HepG2 (cell line): ENCODE data around the gene SPA17. TPM values are rescaled to one million over a fixed set of nuclear protein-coding genes. Genes with fewer than 3 reads are reported as not detected.

Source experiments
- ATAC-seq: fragments of 200-7000 bp; cut with Tn5 transposase; 3 replicates; pipeline ENCODE4 v1.9.1; 2020; ENCODE audit warnings: mild to moderate bottlenecking, moderate library complexity
- BruUV-seq: library from RNA; stranded (reverse); fragments of 400-500 nt; replicated peaks from 2 replicates; lab custom pipeline; 2021; lab: Mats Ljungman, UMichigan
- CTCF ChIA-PET: fragments of 300-600 bp; formaldehyde crosslinking; extraction: SDS; loops from one replicate; lab custom pipeline; 2021; ENCODE audit warnings: low total read pairs, inconsistent platforms, low intra/inter-chr PET ratio; lab: Yijun Ruan, JAX
- POLR2A ChIA-PET: fragments of 350-600 bp; sonication (Branson Sonifier 250); formaldehyde crosslinking; loops from one replicate; lab custom pipeline; 2020; ENCODE audit warnings: antibody characterized with exemption, inconsistent platforms; lab: Yijun Ruan, JAX
- DNase-seq: peaks from one replicate; pipeline ENCODE4 v3.0.0-alpha.2; 2015; ENCODE audit warnings: low spot score
- FAIRE-seq: peaks from 3 replicates; lab custom pipeline; 2011; peaks lifted over from hg19 to GRCh38; lab: Jason Lieb, UNC
- H2AFZ ChIP-seq: one replicate; pipeline ENCODE4 v1.6.1; 2011; ENCODE audit warnings: low read length, inconsistent platforms
- H3K27ac ChIP-seq: fragments of 300-600 bp; 3 replicates; pipeline ENCODE4 v1.8.0; 2011; ENCODE audit warnings: mixed run types, mild to moderate bottlenecking, mixed read lengths, low read length, inconsistent platforms; ENCODE audit not compliant: insufficient read depth; ENCODE audit errors: extremely low read length
- H3K27me3 ChIP-seq, 2 experiments: fragments of 200-600 bp in 1 of 2; 2 replicates in 1 of 2; 3 replicates in 1 of 2; pipeline versions ENCODE4 v1.6.0 to v1.8.0; 2011; ENCODE audit warnings: low read length in 2 of 2, mild to moderate bottlenecking in 2 of 2, moderate library complexity in 2 of 2, inconsistent platforms in 1 of 2; ENCODE audit not compliant: insufficient read depth in 2 of 2, control insufficient read depth in 1 of 2
- H3K36me3 ChIP-seq, 2 experiments: fragments of 200-600 bp in 1 of 2; replicated peaks in 1 of 2; 2 replicates in 1 of 2; 3 replicates in 1 of 2; pipeline versions ENCODE4 v1.5.1 to v1.8.0; 2011; ENCODE audit warnings: low read length in 2 of 2, inconsistent platforms in 1 of 2; ENCODE audit not compliant: insufficient read depth in 2 of 2, control insufficient read depth in 1 of 2
- H3K4me1 ChIP-seq: 2 replicates; pipeline ENCODE4 v1.5.1; 2012; ENCODE audit warnings: low read length, inconsistent platforms; ENCODE audit not compliant: insufficient read depth
- H3K4me2 ChIP-seq: 2 replicates; pipeline ENCODE4 v1.6.0; 2011; ENCODE audit warnings: low read depth, low read length, inconsistent platforms
- H3K4me3 ChIP-seq, 3 experiments: fragments of 200-600 bp in 1 of 3; sonication (generic), shearing (Covaris generic) in 1 of 3; replicated peaks in 1 of 3; 2 replicates each; pipeline ENCODE4 v1.5.1; 2011 to 2016; ENCODE audit warnings: low read length in 3 of 3, inconsistent platforms in 2 of 3, low read depth in 2 of 3, mild to moderate bottlenecking in 2 of 3, control low read depth in 1 of 3, mixed read lengths in 1 of 3; ENCODE audit not compliant: insufficient read depth in 1 of 3
- H3K79me2 ChIP-seq: one replicate; pipeline ENCODE4 v1.6.1; 2011; ENCODE audit warnings: low read length, inconsistent platforms; ENCODE audit not compliant: insufficient read depth
- H3K9ac ChIP-seq: 2 replicates; pipeline ENCODE4 v1.6.0; 2011; ENCODE audit warnings: mild to moderate bottlenecking, low read depth, low read length, inconsistent platforms; ENCODE audit not compliant: insufficient read depth
- H3K9me3 ChIP-seq: 2 replicates; pipeline ENCODE4 v1.5.1; 2012; ENCODE audit warnings: mild to moderate bottlenecking, low read length
- H4K20me1 ChIP-seq: 2 replicates; pipeline ENCODE4 v1.6.0; 2011; ENCODE audit warnings: inconsistent platforms, mild to moderate bottlenecking, low read length, moderate library complexity; ENCODE audit not compliant: insufficient read depth
- CBX5 ChIP-seq: sonication (generic); formaldehyde crosslinking; IDR thresholded peaks from 2 replicates; pipeline ENCODE4 v1.4.0; 2020; ENCODE audit warnings: missing genetic modification reagents, borderline replicate concordance
- HES4 ChIP-seq: sonication (generic); formaldehyde crosslinking; IDR thresholded peaks from 2 replicates; pipeline ENCODE4 v1.9.0; 2021; ENCODE audit warnings: mild to moderate bottlenecking, missing genetic modification reagents, borderline replicate concordance
- IKZF4 ChIP-seq: sonication (generic); formaldehyde crosslinking; IDR thresholded peaks from 2 replicates; pipeline ENCODE4 v1.5.1; 2020; ENCODE audit warnings: borderline replicate concordance, mild to moderate bottlenecking, low read depth, missing genetic modification reagents; ENCODE audit errors: not compliant biosample characterization
- MTF2 ChIP-seq: sonication (generic); formaldehyde crosslinking; IDR thresholded peaks from 2 replicates; pipeline ENCODE4 v1.5.0; 2020; ENCODE audit warnings: missing genetic modification reagents, borderline replicate concordance
- RBFOX2 ChIP-seq: fragments of 200-400 bp; formaldehyde crosslinking; IDR thresholded peaks from 2 replicates; pipeline ENCODE4 v1.6.1; 2017; ENCODE audit warnings: low read depth, mild to moderate bottlenecking, low read length
- SETDB1 ChIP-seq: sonication (generic); formaldehyde crosslinking; IDR thresholded peaks from 2 replicates; pipeline ENCODE4 v1.5.1; 2020; ENCODE audit warnings: missing genetic modification reagents, mild to moderate bottlenecking, borderline replicate concordance
- SNRNP70 ChIP-seq: fragments of 200-400 bp; formaldehyde crosslinking; IDR thresholded peaks from 2 replicates; pipeline ENCODE4 v1.6.1; 2017; ENCODE audit warnings: mild to moderate bottlenecking, low read depth, low read length, moderate library complexity
- TBX3 ChIP-seq: fragments of 450-650 bp; IDR thresholded peaks from 2 replicates; pipeline ENCODE4 v1.6.1; 2017; ENCODE audit warnings: antibody characterized with exemption, mild to moderate bottlenecking, inconsistent platforms, borderline replicate concordance
- ZFYVE20 ChIP-seq: sonication (generic); formaldehyde crosslinking; IDR thresholded peaks from 2 replicates; pipeline ENCODE4 v1.8.0; 2023; ENCODE audit warnings: low read depth, mild to moderate bottlenecking, moderate library complexity, missing genetic modification reagents, borderline replicate concordance
- ZNF235 ChIP-seq: sonication (generic); formaldehyde crosslinking; IDR thresholded peaks from 2 replicates; pipeline ENCODE4 v1.8.1; 2023; ENCODE audit warnings: mild to moderate bottlenecking, missing genetic modification reagents, borderline replicate concordance
- ZNF331 ChIP-seq: sonication (generic); formaldehyde crosslinking; IDR thresholded peaks from 2 replicates; pipeline ENCODE4 v1.4.0; 2020; ENCODE audit warnings: missing genetic modification reagents
- ZZZ3 ChIP-seq: sonication (generic); formaldehyde crosslinking; IDR thresholded peaks from 2 replicates; pipeline ENCODE4 v1.4.0; 2020; ENCODE audit warnings: missing genetic modification reagents, mild to moderate bottlenecking, borderline replicate concordance
- WGBS: methylation state at CpG from one replicate; pipeline ENCODE4 v1.1.6; 2017; ENCODE audit warnings: low lambda C conversion rate; 5-methylcytosine and 5-hydroxymethylcytosine counted together
- in situ Hi-C: cut with HindIII; loops from 2 replicates; pipeline ENCODE4 v1.10.0; 2017; ENCODE audit warnings: low pct_unique_long_range_greater_than_20kb; ENCODE audit not compliant: extremely low pct_ligation_motif_present
- intact Hi-C: fragments of 100-400 bp; cut with micrococcal nuclease; formaldehyde crosslinking; loops from one replicate; pipeline ENCODE4 v1.10.0; 2022; ENCODE audit not compliant: unreplicated experiment
- polyA plus RNA-seq, 8 experiments: library from polyadenylated mRNA; depleted of rRNA in 3 of 8; stranded (reverse) in 7 of 8; unstranded in 1 of 8; fragments of >200 nt; fragmentation: Illumina TruSeq in 4 of 8; extraction: Trizol in 4 of 8; gene quantifications; 2 replicates each; pipeline versions ENCODE4 v1.2.1 to v1.2.3, GENCODE V29; 2011 to 2016; ENCODE audit warnings: low read depth in 4 of 8, missing spikeins in 1 of 8, mixed read lengths in 1 of 8; ENCODE audit not compliant: insufficient read depth in 1 of 8
- total RNA-seq, 5 experiments: library from RNA; depleted of rRNA; stranded (reverse); fragments of >200 nt; fragmentation: Illumina TruSeq; extraction: Trizol; gene quantifications; 2 replicates each; pipeline ENCODE4 v1.2.3, GENCODE V29; 2016; ENCODE audit warnings: low read depth in 1 of 5
- TF ChIP-seq, protein P1 (sequence below): sonication (generic); formaldehyde crosslinking; conservative IDR thresholded peaks from 2 replicates; pipeline ENCODE4 v1.8.1; 2023; ENCODE audit warnings: missing genetic modification reagents

The SPA17 gene
- total and polyA plus RNA-seq, 2 of the 13 experiments (the other 11 are each of a cell fraction or from before 2014, with no cell fraction given): 4.4 to 8.4 TPM

DNA sequence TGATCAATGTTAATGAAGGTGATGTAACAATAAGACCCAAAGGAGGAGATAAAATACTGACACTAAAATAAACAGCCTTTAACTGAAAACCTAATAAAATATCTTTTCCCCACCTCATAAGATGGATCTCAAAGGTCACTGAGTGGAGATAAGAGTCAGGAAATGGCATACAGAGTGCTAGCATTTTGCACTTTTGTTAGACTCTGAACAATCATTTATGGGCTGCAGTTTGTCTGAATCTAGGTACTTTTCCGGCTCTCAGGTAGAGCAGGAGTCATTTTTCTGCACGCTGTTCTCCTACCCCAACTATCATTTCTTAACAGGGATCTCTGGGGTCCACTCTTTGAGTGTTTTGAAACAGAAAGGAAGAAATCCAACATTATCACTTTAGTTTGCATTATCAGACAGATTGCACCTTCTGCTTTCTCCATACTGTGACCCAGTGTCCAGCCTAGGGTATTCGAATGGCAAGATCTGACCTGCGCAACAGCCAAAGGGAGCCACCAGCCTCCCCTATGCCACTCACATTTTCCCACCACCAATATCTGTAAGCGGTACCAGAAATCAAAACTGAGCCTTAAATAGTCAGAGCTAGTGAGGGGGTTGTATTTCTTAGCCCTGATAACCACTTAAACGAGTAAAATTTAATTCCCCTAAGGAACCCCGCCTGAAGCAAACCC lies 1.0 kb upstream of the SPA17 start:
- BruUV-seq: no TSS peak
- Histone ChIP-seq H2AFZ (no peak overlapping the region), H4K20me1 (no peaks in the 10 kb centered on the region), H3K4me3 (peak overlapping the region; percentile 73 to 99 (median 99))
- ChIA-PET CTCF (interaction anchor here (1.3 to 5.7 kb wide), 2 partner anchors 91 to 165 kb away, joined by 4 to 45 read pairs; no protein-coding TSS in a partner anchor), POLR2A (interaction anchor here (1.0 to 1.9 kb wide), 9 partner anchors 50 to 204 kb away, joined by 3 to 26 read pairs (median 7); partner anchors contain the start of genes MSANTD2, TBRG1 and VSIG2)
- intact Hi-C loops: loop anchor here (1.0 to 2.0 kb wide), 2 partner anchors 74 to 91 kb away; no protein-coding TSS in a partner anchor
- WGBS: 13% methylated on average over 7 of the region's 7 CpGs
- TF ChIP-seq MTF2 (CRISPR knock-in tag) (0 out of 2 replicates have a peak, but pooled peaks have one; percentile 1), SNRNP70 (no peak), RBFOX2 (peak; percentile 20; the same call in 1 of the 2 replicates)
- TF ChIP-seq, all 625 proteins: peak for 2
- FAIRE-seq (no peak), DNase-seq (no peak), ATAC-seq (peak; percentile 62)
- H3K27me3 ChIP-seq: no peaks in the 10 kb centered on the region; a peak in 1 of 5 replicates
- peak overlapping the region; percentile 95 for H3K4me2 ChIP-seq
- in situ Hi-C loops: loop anchor here (5.0 to 10.0 kb wide), 3 partner anchors 90 to 192 kb away; partner anchors contain the start of genes ESAM and ROBO3
- peaks cover 19% of the 10 kb centered on the region for H3K4me1 ChIP-seq
- H3K79me2 ChIP-seq: no peaks in the 10 kb centered on the region
- no peaks in the 10 kb centered on the region for H3K36me3 ChIP-seq
- H3K27ac ChIP-seq: peak overlapping the region; percentile 74
- peak overlapping the region; percentile 91 for H3K9ac ChIP-seq
- no peaks in the 10 kb centered on the region for H3K9me3 ChIP-seq

DNA sequence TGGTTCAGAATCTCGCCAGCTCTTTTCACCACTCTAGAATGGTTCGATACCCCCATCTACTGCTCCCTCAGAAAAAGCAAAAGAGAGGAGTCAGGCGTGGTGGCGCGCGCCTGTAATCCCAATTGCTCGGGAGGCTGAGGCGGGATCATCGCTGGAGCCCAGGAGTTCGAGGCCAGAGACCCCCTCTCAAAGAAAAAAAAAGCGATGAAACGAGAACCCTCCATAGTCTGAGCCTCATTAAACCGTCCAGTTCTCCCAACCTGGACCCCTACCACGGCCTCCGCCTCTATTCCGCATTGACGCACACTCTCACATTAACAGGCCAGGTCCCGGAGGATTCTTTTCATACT lies 439 bp downstream of the SPA17 start:
- POLR2A ChIA-PET: interaction anchor here (0.7 to 1.9 kb wide), 9 partner anchors 51 to 437 kb away, joined by 3 to 26 read pairs (median 7); partner anchors contain the start of genes MSANTD2, TBRG1, TMEM218 and VSIG2
- H3K79me2 ChIP-seq: no peaks in the 10 kb centered on the region
- H3K27ac ChIP-seq: peak overlapping the region; percentile 74
- no peak for ATAC-seq
- H2AFZ ChIP-seq: peak overlapping the region; percentile 32
- peaks cover 19% of the 10 kb centered on the region for H3K4me1 ChIP-seq
- H3K36me3 ChIP-seq: no peaks in the 10 kb centered on the region
- no TSS peak for BruUV-seq
- TF ChIP-seq IKZF4 (CRISPR knock-in tag) (no peak), ZFYVE20 (CRISPR knock-in tag) (no peak), ZNF235 (CRISPR knock-in tag) (no peak), HES4 (no peak), ZZZ3 (CRISPR knock-in tag) (no peak), SETDB1 (CRISPR knock-in tag) (no peak), CBX5 (CRISPR knock-in tag) (no peak), ZNF331 (CRISPR knock-in tag) (no peak), TBX3 (no peak)
- TF ChIP-seq, protein P1, sequence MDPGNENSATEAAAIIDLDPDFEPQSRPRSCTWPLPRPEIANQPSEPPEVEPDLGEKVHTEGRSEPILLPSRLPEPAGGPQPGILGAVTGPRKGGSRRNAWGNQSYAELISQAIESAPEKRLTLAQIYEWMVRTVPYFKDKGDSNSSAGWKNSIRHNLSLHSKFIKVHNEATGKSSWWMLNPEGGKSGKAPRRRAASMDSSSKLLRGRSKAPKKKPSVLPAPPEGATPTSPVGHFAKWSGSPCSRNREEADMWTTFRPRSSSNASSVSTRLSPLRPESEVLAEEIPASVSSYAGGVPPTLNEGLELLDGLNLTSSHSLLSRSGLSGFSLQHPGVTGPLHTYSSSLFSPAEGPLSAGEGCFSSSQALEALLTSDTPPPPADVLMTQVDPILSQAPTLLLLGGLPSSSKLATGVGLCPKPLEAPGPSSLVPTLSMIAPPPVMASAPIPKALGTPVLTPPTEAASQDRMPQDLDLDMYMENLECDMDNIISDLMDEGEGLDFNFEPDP (CRISPR knock-in tag): no peak
- TF ChIP-seq, all 625 proteins: peak for 0
- Histone ChIP-seq H4K20me1 (no peaks in the 10 kb centered on the region), H3K9me3 (no peaks in the 10 kb centered on the region), H3K4me3 (peak overlapping the region; percentile 73 to 99 (median 99)), H3K9ac (peak overlapping the region; percentile 91), H3K27me3 (no peaks in the 10 kb centered on the region; a peak in 1 of 5 replicates), H3K4me2 (peak overlapping the region; percentile 82)
- in situ Hi-C loops: loop anchor here (5.0 to 10.0 kb wide), 3 partner anchors 88 to 191 kb away; partner anchors contain the start of genes ESAM and ROBO3
- 52% methylated on average over 17 of the region's 18 CpGs for WGBS
- intact Hi-C loops: no loop called here
- DNase-seq (no peak), FAIRE-seq (no peak)
- CTCF ChIA-PET: no interaction called here
